K562 (cell line): Measurements from ENCODE around the gene FAM114A2. TPM values are rescaled to one million over a fixed set of nuclear protein-coding genes. Genes with fewer than 3 reads are reported as not detected.
A peak's percentile ranks its signal among the peaks of the same experiment; 100 is the strongest.

ENCODE experiments used
- ATAC-seq: fragments of 200-7000 bp; cut with Tn5 transposase; 3 replicates; pipeline ENCODE4 v1.9.1; 2020; ENCODE audit warnings: moderate library complexity
- BruUV-seq: library from RNA; stranded (reverse); fragments of 400-500 nt; replicated peaks from 2 replicates; lab custom pipeline; 2021; lab: Mats Ljungman, UMichigan
- CTCF ChIA-PET: fragments of 300-600 bp; formaldehyde crosslinking; extraction: SDS; loops from one replicate; lab custom pipeline; 2021; ENCODE audit warnings: low intra/inter-chr PET ratio; lab: Yijun Ruan, JAX
- POLR2A ChIA-PET: fragments of 300-600, 350-650 bp; sonication (Branson Sonifier 250); formaldehyde crosslinking; extraction: SDS; loops from one replicate; lab custom pipeline; 2021; ENCODE audit warnings: antibody characterized with exemption, inconsistent platforms; lab: Yijun Ruan, JAX
- DNase-seq, 4 experiments: peaks; one replicate each; pipeline versions ENCODE4 v3.0.0 to v3.0.0-alpha.2; 2011 to 2018; ENCODE audit warnings: low spot score in 3 of 4, mixed read lengths in 3 of 4; ENCODE audit errors: extremely low read depth in 1 of 4
- FAIRE-seq: peaks from 2 replicates; lab custom pipeline; 2011; peaks lifted over from hg19 to GRCh38; lab: Jason Lieb, UNC
- H2AFZ ChIP-seq: 2 replicates; pipeline ENCODE4 v1.6.0; 2011; ENCODE audit warnings: low read depth, low read length, control low read depth, inconsistent platforms
- H3K27ac ChIP-seq: fragments of 200-600 bp; 3 replicates; pipeline ENCODE4 v1.8.0; 2011; ENCODE audit warnings: low read depth, mild to moderate bottlenecking, control low read depth, inconsistent platforms, low read length, moderate library complexity, mixed read lengths; ENCODE audit errors: extremely low read depth
- H3K27me3 ChIP-seq, 2 experiments: fragments of 300-600 bp in 1 of 2; 2 replicates in 1 of 2; 3 replicates in 1 of 2; pipeline versions ENCODE4 v1.6.0 to v1.8.0; 2011; ENCODE audit warnings: inconsistent platforms in 2 of 2, low read length in 2 of 2, mild to moderate bottlenecking in 1 of 2, mixed read lengths in 1 of 2, moderate library complexity in 1 of 2; ENCODE audit not compliant: control insufficient read depth in 2 of 2, insufficient read depth in 2 of 2
- H3K36me3 ChIP-seq: fragments of 300-600 bp; 3 replicates; pipeline ENCODE4 v1.8.0; 2011; ENCODE audit warnings: mild to moderate bottlenecking, low read length, inconsistent platforms; ENCODE audit not compliant: control insufficient read depth, insufficient read depth
- H3K4me1 ChIP-seq, 2 experiments: fragments of 200-600 bp in 1 of 2; replicated peaks in 1 of 2; 2 replicates in 1 of 2; 3 replicates in 1 of 2; pipeline versions ENCODE4 v1.5.1 to v1.8.0; 2011; ENCODE audit warnings: inconsistent platforms in 2 of 2, low read length in 2 of 2, mild to moderate bottlenecking in 1 of 2, mixed read lengths in 1 of 2, moderate library complexity in 1 of 2; ENCODE audit not compliant: control insufficient read depth in 2 of 2, insufficient read depth in 2 of 2
- H3K4me2 ChIP-seq: 2 replicates; pipeline ENCODE4 v1.6.1; 2011; ENCODE audit warnings: low read length, control low read depth, inconsistent platforms, mixed read lengths; ENCODE audit not compliant: insufficient read depth
- H3K4me3 ChIP-seq: fragments of 200-600 bp; sonication (generic), shearing (Covaris generic); 2 replicates; pipeline ENCODE4 v1.5.1; 2016; ENCODE audit warnings: control low read depth, inconsistent platforms
- H3K79me2 ChIP-seq: fragments of 200-600 bp; 3 replicates; pipeline ENCODE4 v1.8.0; 2011; ENCODE audit warnings: low read length, inconsistent platforms; ENCODE audit not compliant: control insufficient read depth, insufficient read depth
- H3K9ac ChIP-seq, 2 experiments: 2 replicates each; pipeline versions ENCODE4 v1.6.0 to v1.6.1; 2011; ENCODE audit warnings: low read depth in 2 of 2, low read length in 2 of 2, control low read depth in 1 of 2, inconsistent platforms in 1 of 2, mild to moderate bottlenecking in 1 of 2, mixed read lengths in 1 of 2; ENCODE audit not compliant: insufficient read depth in 1 of 2
- H3K9me1 ChIP-seq: one replicate; pipeline ENCODE4 v1.6.0; 2011; ENCODE audit warnings: inconsistent platforms, mild to moderate bottlenecking, low read length, moderate library complexity; ENCODE audit not compliant: control insufficient read depth, insufficient read depth
- H3K9me3 ChIP-seq: replicated peaks from 2 replicates; pipeline ENCODE4 v1.5.1; 2011; ENCODE audit warnings: low read depth, low read length, inconsistent platforms; ENCODE audit not compliant: control insufficient read depth, insufficient read depth
- H4K20me1 ChIP-seq: replicated peaks from 2 replicates; pipeline ENCODE4 v1.6.1; 2011; ENCODE audit warnings: low read length, inconsistent platforms, mixed read lengths; ENCODE audit not compliant: control insufficient read depth, insufficient read depth
- HNRNPL ChIP-seq: fragments of 200-400 bp; formaldehyde crosslinking; IDR thresholded peaks from 2 replicates; pipeline ENCODE4 v1.6.1; 2017; ENCODE audit warnings: low read depth, mild to moderate bottlenecking, low read length
- MAFG ChIP-seq: fragments of 450-650 bp; conservative IDR thresholded peaks from 2 replicates; pipeline ENCODE4 v1.6.1; 2016; ENCODE audit warnings: missing genetic modification characterization, missing compliant biosample characterization
- SMC3 ChIP-seq: conservative IDR thresholded peaks from 2 replicates; pipeline ENCODE4 v1.6.1; 2011; ENCODE audit warnings: low read depth, low read length, improper control_type of control experiment; ENCODE audit not compliant: insufficient read depth
- SPI1 ChIP-seq: IDR thresholded peaks from 2 replicates; pipeline ENCODE4 v1.6.1; 2011; ENCODE audit warnings: low read depth, low read length, control low read depth, borderline replicate concordance
- ZNF316 ChIP-seq: fragments of 450-650 bp; IDR thresholded peaks from 2 replicates; pipeline ENCODE4 v1.6.1; 2016
- WGBS: fragments of 100-300 bp; shearing (Covaris generic); methylation state at CpG from one replicate; pipeline ENCODE4 v1.1.6; 2016; ENCODE audit warnings: low coverage, mixed read lengths; ENCODE audit not compliant: insufficient coverage; ENCODE audit errors: missing lambda C conversion rate; 5-methylcytosine and 5-hydroxymethylcytosine counted together
- in situ Hi-C: fragments of 300-500 bp; cut with MboI; formaldehyde crosslinking; loops from 4 replicates; pipeline ENCODE4 v1.15.0; 2018; ENCODE audit warnings: inconsistent platforms, mixed read lengths
- intact Hi-C: fragments of 100-400 bp; cut with micrococcal nuclease; formaldehyde crosslinking; loops from 2 replicates; pipeline ENCODE4 v1.14.2; 2022
- polyA plus RNA-seq, 8 experiments: library from polyadenylated mRNA; depleted of rRNA in 4 of 8; stranded (reverse) in 5 of 8; unstranded in 3 of 8; fragments of >200 nt; fragmentation: Nextera tagmentation in 2 of 8; fragmentation: Illumina TruSeq in 1 of 8; extraction: Ambion mirVana in 2 of 8; extraction: Trizol in 1 of 8; gene quantifications; 2 replicates each; pipeline versions ENCODE4 v1.2.1 to v1.2.3, GENCODE V29; 2011 to 2014; ENCODE audit warnings: inconsistent platforms in 1 of 8, missing spikeins in 1 of 8
- total RNA-seq, 7 experiments: library from RNA; depleted of rRNA in 6 of 7; stranded (reverse); fragments of >200 nt in 6 of 7; fragmentation: Illumina TruSeq in 2 of 7; extraction: Trizol in 2 of 7; gene quantifications; 2 replicates each; pipeline versions ENCODE4 v1.2.1 to v1.2.3, GENCODE V29; 2011 to 2021; ENCODE audit warnings: low replicate concordance in 1 of 7

FAM114A2 gene
- total and polyA plus RNA-seq, 9 of the 15 experiments (the other 6 are each of a cell fraction or from before 2014, with no cell fraction given), result 14.4 to 28.1 (median 21.2) TPM

DNA sequence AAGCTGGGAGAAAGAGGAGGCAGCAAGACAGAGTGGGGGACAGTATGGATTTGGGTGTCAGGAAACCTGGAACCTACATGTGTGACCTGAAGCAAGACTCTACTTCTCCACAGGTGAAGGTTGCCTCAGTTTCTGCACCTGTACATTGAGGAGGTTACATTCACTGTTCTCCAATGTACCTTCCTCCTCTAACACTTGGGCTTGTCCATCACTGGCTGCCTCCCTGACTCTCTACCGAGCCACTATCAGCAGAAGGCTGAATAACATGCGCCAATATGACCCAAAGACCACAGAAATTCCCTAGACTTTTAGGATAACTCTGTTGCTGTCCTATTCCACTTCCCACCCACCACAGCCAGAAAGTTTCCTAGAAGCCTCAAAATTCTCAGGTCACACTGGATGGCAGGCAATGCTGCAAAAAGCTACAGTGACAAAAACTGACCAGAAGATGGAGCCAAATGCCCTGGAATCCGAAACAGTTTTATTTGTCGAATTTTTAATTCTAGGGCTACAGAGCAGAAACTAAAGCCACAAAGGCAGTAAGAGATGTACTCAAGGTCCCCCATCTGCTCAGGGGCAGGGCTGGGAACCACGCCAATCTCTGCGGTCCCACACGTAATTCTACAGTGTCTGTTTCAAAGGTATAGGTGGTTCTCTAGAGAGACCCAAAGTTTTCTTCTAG is 64.4 kb downstream of the FAM114A2 start (continued):
- TF ChIP-seq HNRNPL (no peak), SMC3 (peak; percentile 71), SPI1 (no peak)

DNA sequence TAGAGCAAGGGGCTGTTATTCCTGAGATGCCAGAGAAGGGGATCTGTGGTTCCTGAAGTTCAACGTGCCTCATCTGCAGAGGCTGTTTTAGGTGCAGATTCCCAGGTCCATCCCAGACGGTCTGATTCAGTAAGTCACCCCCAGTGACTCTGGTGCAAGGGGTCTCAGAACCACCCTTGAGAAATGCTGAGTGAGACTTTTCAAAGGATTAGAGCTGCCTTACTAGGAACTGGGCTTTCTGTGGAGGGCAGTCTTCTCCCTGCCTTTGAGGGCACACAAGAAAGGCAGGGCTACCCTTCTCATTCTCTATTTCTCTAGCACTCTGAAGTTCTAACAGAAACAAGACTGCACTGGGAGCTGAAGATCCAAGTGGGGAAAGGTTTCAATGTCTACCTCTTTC is 66.5 kb downstream of the FAM114A2 start:
- Histone ChIP-seq H3K9ac (no peak overlapping the region), H3K9me3 (no peaks in the 10 kb centered on the region), H3K4me1 (peaks cover 0 to 16% of the 10 kb centered on the region in 2 experiments; a peak in 2 of 5 replicates), H3K36me3 (no peaks in the 10 kb centered on the region), H3K4me3 (no peak overlapping the region), H2AFZ (no peak overlapping the region), H3K27ac (no peak overlapping the region), H3K4me2 (no peak overlapping the region), H3K9me1 (no peaks in the 10 kb centered on the region), H3K27me3 (peaks cover 3 to 10% of the 10 kb centered on the region in 2 experiments; a peak in 3 of 5 replicates), H3K79me2 (no peaks in the 10 kb centered on the region), H4K20me1 (0 out of 2 replicates have a peak, but pooled peaks cover 4% of the 10 kb centered on the region)
- POLR2A ChIA-PET, result no interaction called here
- intact Hi-C loops (loop anchor here (5.0 kb wide), 1 partner anchor 495 kb away; no protein-coding TSS in a partner anchor), in situ Hi-C loops (no loop called here)
- BruUV-seq, result no TSS peak
- no peak for DNase-seq
- no peak for ATAC-seq
- no peak for FAIRE-seq
- CTCF ChIA-PET, result no interaction called here
- 0% methylated on average over 2 of the region's 2 CpGs for WGBS
- TF ChIP-seq MAFG (no peak), ZNF316 (peak; percentile 35; the same call in 1 of the 2 replicates)
